ENCODE data around the gene PDZRN4. TPM values are rescaled to one million over a fixed set of nuclear protein-coding genes. Genes with fewer than 3 reads are reported as not detected.

The PDZRN4 gene
- total and polyA plus RNA-seq, 11 donors, result 0.07 to 1.4 (median 0.12) TPM; not detected in 6

- Histone ChIP-seq H3K27ac (peak overlapping the region in 1 of 12 donors; percentile 55), H3K36me3 (no peaks in the 10 kb centered on the region), H3K9me3 (no peaks in the 10 kb centered on the region), H3K4me1 (no peaks in the 10 kb centered on the region), H3K4me3 (no peak overlapping the region), H3K27me3 (no peaks in the 10 kb centered on the region)
- DNase-seq (no peak), ATAC-seq (no peak)
- 72 to 80% (median 74%) methylated on average over 7 of the region's 7 CpGs for WGBS, 4 donors
- intact Hi-C loops (cut with DNase I), result no loop called here
- TF ChIP-seq CTCF (IDR thresholded peaks at IDR 0.05) (no peak), POLR2A (IDR thresholded peaks at IDR 0.05) (no peak)
Observed at GRCh38 chr12:41213107-41213506, 25.0 kb downstream of the PDZRN4 start.

- peak overlapping the region in 1 of 12 donors; percentile 55 for H3K27ac ChIP-seq
- ATAC-seq, result no peak
- WGBS, 4 donors, result 69 to 80% (median 73%) methylated on average over 3 of the region's 3 CpGs
Observed at GRCh38 chr12:41213648-41214047, 25.5 kb downstream of the PDZRN4 start.

GRCh38 chr12:41217727-41218126, 29.6 kb downstream of the PDZRN4 start:
- H3K36me3 ChIP-seq, result no peaks in the 10 kb centered on the region
- TF ChIP-seq POLR2A (IDR thresholded peaks at IDR 0.05) (no peak), CTCF (IDR thresholded peaks at IDR 0.05) (no peak)
- H3K9me3 ChIP-seq, result no peaks in the 10 kb centered on the region
- no peak for DNase-seq
- no peak overlapping the region for H3K4me3 ChIP-seq
- 70 to 84% (median 84%) methylated on average over 1 of the region's 1 CpG for WGBS, 4 donors
- H3K4me1 ChIP-seq, result no peaks in the 10 kb centered on the region
- H3K27ac ChIP-seq, result peak overlapping the region in 1 of 12 donors; percentile 61
- intact Hi-C loops (cut with DNase I), result no loop called here
- H3K27me3 ChIP-seq, result no peaks in the 10 kb centered on the region
- ATAC-seq, result no peak

More at GRCh38 chr12:41213648-41214047, 25.5 kb downstream of the PDZRN4 start:
- intact Hi-C loops (cut with DNase I), result no loop called here
- no peak for TF ChIP-seq POLR2A (IDR thresholded peaks at IDR 0.05)
- no peak for TF ChIP-seq CTCF (IDR thresholded peaks at IDR 0.05)
- no peak for DNase-seq
- no peaks in the 10 kb centered on the region for H3K9me3 ChIP-seq
- no peaks in the 10 kb centered on the region for H3K4me1 ChIP-seq
- H3K36me3 ChIP-seq, result no peaks in the 10 kb centered on the region
- no peaks in the 10 kb centered on the region for H3K27me3 ChIP-seq
- H3K4me3 ChIP-seq, result no peak overlapping the region

- Histone ChIP-seq H3K9me3 (no peaks in the 10 kb centered on the region), H3K27me3 (no peaks in the 10 kb centered on the region), H3K4me3 (no peak overlapping the region), H3K4me1 (no peaks in the 10 kb centered on the region), H3K27ac (peak overlapping the region in 1 of 12 donors; percentile 46), H3K36me3 (no peaks in the 10 kb centered on the region)
- intact Hi-C loops (cut with DNase I), result no loop called here
- no peak for ATAC-seq
- 67 to 81% (median 75%) methylated on average over 2 of the region's 2 CpGs for WGBS, 4 donors
- TF ChIP-seq POLR2A (IDR thresholded peaks at IDR 0.05) (no peak), CTCF (IDR thresholded peaks at IDR 0.05) (no peak)
- no peak for DNase-seq
Observed at GRCh38 chr12:41220931-41221330, 32.8 kb downstream of the PDZRN4 start.
